HEK293 (cell line): ENCODE measurements around the gene PPP1R11.
A peak's percentile ranks its signal among the peaks of the same experiment; 100 is the strongest.
"Not testable (repeated sequence)": the region's sequence is repeated elsewhere in the genome, so short reads cannot be mapped to it uniquely, and the experiment has no call there.

Experiments used
- CTCF ChIA-PET: fragments of 350-600 bp; formaldehyde crosslinking; extraction: SDS; loops from one replicate; lab custom pipeline; 2021; ENCODE audit warnings: antibody characterized with exemption; lab: Yijun Ruan, JAX
- POLR2A ChIA-PET: fragments of 300-600 bp; formaldehyde crosslinking; extraction: SDS; loops from one replicate; lab custom pipeline; 2020; ENCODE audit warnings: antibody characterized with exemption, inconsistent platforms; lab: Yijun Ruan, JAX
- H3K27ac ChIP-seq: fragments of 200-500 bp; sonication (Bioruptor generic); 2 replicates; pipeline ENCODE4 v1.5.1; 2014; ENCODE audit warnings: low read depth, low read length, control low read depth, inconsistent platforms; ENCODE audit errors: extremely low read depth
- H3K36me3 ChIP-seq, 2 experiments: fragments of 200-500 bp in 1 of 2; sonication (Bioruptor generic) in 1 of 2; 1 replicate in 1 of 2; 2 replicates in 1 of 2; pipeline ENCODE4 v1.5.1; 2014 to 2017; ENCODE audit warnings: inconsistent platforms in 2 of 2, low read length in 2 of 2; ENCODE audit not compliant: control insufficient read depth in 2 of 2, insufficient read depth in 1 of 2
- H3K4me1 ChIP-seq: fragments of 200-500 bp; sonication (Bioruptor generic); 2 replicates; pipeline ENCODE4 v1.5.1; 2014; ENCODE audit warnings: mild to moderate bottlenecking, low read length, inconsistent platforms; ENCODE audit not compliant: control insufficient read depth, insufficient read depth
- H3K4me3 ChIP-seq: 2 replicates; pipeline ENCODE4 v1.5.1; 2011; ENCODE audit warnings: low read depth, mild to moderate bottlenecking, control low read depth, low read length, moderate library complexity
- H3K9me3 ChIP-seq: fragments of 200-500 bp; sonication (Bioruptor generic); 2 replicates; pipeline ENCODE4 v1.5.1; 2014; ENCODE audit warnings: low read depth, low read length, inconsistent platforms; ENCODE audit not compliant: control insufficient read depth, insufficient read depth
- ZBTB1 ChIP-seq: fragments of 450-650 bp; formaldehyde crosslinking; IDR thresholded peaks from 2 replicates; pipeline ENCODE4 v1.5.1; 2016; ENCODE audit warnings: missing biosample characterization, missing genetic modification characterization
- ZBTB17 ChIP-seq: fragments of 450-650 bp; formaldehyde crosslinking; IDR thresholded peaks from 2 replicates; pipeline ENCODE4 v1.5.1; 2016; ENCODE audit warnings: missing biosample characterization, missing genetic modification characterization
- ZNF114 ChIP-seq: fragments of 450-650 bp; formaldehyde crosslinking; IDR thresholded peaks from 2 replicates; pipeline ENCODE4 v1.5.0; 2017; ENCODE audit warnings: missing biosample characterization, missing genetic modification characterization
- ZNF2 ChIP-seq: fragments of 450-650 bp; formaldehyde crosslinking; IDR thresholded peaks from 2 replicates; pipeline ENCODE4 v1.5.1; 2016; ENCODE audit warnings: missing biosample characterization, missing genetic modification characterization
- ZNF221 ChIP-seq: fragments of 450-650 bp; formaldehyde crosslinking; IDR thresholded peaks from 2 replicates; pipeline ENCODE4 v1.5.1; 2017; ENCODE audit warnings: missing biosample characterization, missing genetic modification characterization, borderline replicate concordance
- ZNF366 ChIP-seq: fragments of 450-650 bp; formaldehyde crosslinking; conservative IDR thresholded peaks from 2 replicates; pipeline ENCODE4 v1.5.1; 2016; ENCODE audit warnings: missing biosample characterization, missing genetic modification characterization
- ZNF792 ChIP-seq: fragments of 450-650 bp; formaldehyde crosslinking; IDR thresholded peaks from 2 replicates; pipeline ENCODE4 v1.5.1; 2016; ENCODE audit warnings: missing biosample characterization, missing genetic modification characterization
- TF ChIP-seq, protein P1 (sequence below): fragments of 450-650 bp; formaldehyde crosslinking; IDR thresholded peaks from 2 replicates; pipeline ENCODE4 v1.5.1; 2016; ENCODE audit warnings: missing biosample characterization, missing genetic modification characterization, low read depth
- TF ChIP-seq, protein P2 (sequence below): fragments of 450-650 bp; formaldehyde crosslinking; IDR thresholded peaks from 2 replicates; pipeline ENCODE4 v1.5.1; 2016; ENCODE audit warnings: missing biosample characterization, missing genetic modification characterization
- TF ChIP-seq, protein P3 (sequence below): fragments of 450-650 bp; formaldehyde crosslinking; IDR thresholded peaks from 2 replicates; pipeline ENCODE4 v1.5.1; 2016; ENCODE audit warnings: missing biosample characterization, missing genetic modification characterization

PPP1R11 gene

DNA sequence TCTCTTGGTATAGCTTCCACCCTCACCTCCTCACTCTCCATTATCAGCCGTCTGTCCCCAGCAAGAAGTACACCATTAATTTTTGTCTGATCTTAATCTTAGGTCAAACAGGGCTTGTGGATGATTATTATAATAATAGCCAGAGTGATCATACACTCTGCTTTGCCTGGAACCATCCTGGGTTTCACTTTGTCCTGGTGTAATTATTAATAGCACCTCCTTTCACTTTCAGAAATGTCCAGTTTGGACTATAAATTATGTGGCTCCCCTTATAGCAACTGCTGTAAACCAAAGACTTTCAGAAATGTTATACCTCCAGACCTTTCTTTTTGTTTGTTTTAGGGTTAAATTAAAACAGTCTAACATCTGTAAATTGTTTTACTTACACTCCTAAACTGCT is 46.8 kb downstream of the PPP1R11 start (continued):
- TF ChIP-seq, protein P1, sequence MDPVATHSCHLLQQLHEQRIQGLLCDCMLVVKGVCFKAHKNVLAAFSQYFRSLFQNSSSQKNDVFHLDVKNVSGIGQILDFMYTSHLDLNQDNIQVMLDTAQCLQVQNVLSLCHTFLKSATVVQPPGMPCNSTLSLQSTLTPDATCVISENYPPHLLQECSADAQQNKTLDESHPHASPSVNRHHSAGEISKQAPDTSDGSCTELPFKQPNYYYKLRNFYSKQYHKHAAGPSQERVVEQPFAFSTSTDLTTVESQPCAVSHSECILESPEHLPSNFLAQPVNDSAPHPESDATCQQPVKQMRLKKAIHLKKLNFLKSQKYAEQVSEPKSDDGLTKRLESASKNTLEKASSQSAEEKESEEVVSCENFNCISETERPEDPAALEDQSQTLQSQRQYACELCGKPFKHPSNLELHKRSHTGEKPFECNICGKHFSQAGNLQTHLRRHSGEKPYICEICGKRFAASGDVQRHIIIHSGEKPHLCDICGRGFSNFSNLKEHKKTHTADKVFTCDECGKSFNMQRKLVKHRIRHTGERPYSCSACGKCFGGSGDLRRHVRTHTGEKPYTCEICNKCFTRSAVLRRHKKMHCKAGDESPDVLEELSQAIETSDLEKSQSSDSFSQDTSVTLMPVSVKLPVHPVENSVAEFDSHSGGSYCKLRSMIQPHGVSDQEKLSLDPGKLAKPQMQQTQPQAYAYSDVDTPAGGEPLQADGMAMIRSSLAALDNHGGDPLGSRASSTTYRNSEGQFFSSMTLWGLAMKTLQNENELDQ (tag by site-specific recombination): no peak
- TF ChIP-seq, all 188 proteins: peak for 0

DNA sequence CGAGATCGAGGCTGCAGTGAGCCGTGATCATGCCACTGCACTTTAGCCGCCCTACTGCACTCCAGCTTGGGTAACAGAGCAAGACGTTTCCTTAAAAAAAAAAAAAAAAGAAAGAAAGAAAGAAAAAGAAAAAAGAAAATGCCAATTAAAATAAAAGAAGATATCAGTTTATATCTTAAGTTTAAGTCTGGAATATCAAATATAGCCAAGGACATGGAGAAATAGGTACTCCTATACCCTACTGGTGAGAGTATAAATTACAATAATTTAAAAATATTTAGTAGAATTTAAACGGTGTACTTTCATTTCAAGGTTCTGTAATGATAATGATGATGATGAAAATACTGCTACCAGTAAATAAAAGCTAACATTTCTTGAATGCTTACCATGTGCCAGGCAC is 49.7 kb downstream of the PPP1R11 start:
- Histone ChIP-seq H3K36me3 (no peaks in the 10 kb centered on the region), H3K9me3 (no peaks in the 10 kb centered on the region), H3K27ac (no peak overlapping the region), H3K4me3 (no peak overlapping the region), H3K4me1 (no peaks in the 10 kb centered on the region)
- ChIA-PET CTCF (interaction anchor here (0.6 to 6.8 kb wide), 6 partner anchors 12 to 379 kb away, joined by 3 to 78 read pairs (median 4); no protein-coding TSS in a partner anchor), POLR2A (no interaction called here)
- TF ChIP-seq ZBTB17 (tag by site-specific recombination) (peak; percentile 57), ZNF221 (tag by site-specific recombination) (no peak), ZNF114 (tag by site-specific recombination) (no peak), ZNF2 (no peak), ZBTB1 (no peak), ZNF792 (tag by site-specific recombination) (no peak)

DNA sequence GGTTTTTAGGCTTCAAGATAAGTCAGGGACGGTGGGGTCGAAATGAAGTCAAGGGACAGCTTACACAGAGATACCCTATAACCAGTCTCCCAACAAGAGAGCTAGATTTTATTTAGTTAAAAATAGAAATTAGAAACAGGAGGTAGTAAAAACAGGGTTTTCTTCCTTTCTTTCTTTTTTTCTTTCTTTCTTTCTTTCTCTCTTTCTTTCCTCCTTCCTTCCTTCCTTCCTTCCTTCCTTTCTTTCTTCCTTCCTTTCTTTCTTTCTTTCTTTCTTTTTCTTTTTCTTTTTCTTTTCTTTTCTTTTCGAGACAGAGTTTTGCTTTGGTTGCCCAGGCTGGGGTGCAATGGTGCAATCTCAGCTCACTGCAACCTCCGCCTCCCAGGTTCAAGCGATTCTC is 51.7 kb downstream of the PPP1R11 start:
- H3K27ac ChIP-seq, POLR2A ChIA-PET, H3K4me1 ChIP-seq, H3K36me3 ChIP-seq, H3K9me3 ChIP-seq, H3K4me3 ChIP-seq: not testable (repeated sequence)
- CTCF ChIA-PET: interaction anchor here (0.7 to 8.0 kb wide), 5 partner anchors 13 to 1240 kb away, joined by 3 to 86 read pairs (median 3); no protein-coding TSS in a partner anchor
- TF ChIP-seq, protein P2, sequence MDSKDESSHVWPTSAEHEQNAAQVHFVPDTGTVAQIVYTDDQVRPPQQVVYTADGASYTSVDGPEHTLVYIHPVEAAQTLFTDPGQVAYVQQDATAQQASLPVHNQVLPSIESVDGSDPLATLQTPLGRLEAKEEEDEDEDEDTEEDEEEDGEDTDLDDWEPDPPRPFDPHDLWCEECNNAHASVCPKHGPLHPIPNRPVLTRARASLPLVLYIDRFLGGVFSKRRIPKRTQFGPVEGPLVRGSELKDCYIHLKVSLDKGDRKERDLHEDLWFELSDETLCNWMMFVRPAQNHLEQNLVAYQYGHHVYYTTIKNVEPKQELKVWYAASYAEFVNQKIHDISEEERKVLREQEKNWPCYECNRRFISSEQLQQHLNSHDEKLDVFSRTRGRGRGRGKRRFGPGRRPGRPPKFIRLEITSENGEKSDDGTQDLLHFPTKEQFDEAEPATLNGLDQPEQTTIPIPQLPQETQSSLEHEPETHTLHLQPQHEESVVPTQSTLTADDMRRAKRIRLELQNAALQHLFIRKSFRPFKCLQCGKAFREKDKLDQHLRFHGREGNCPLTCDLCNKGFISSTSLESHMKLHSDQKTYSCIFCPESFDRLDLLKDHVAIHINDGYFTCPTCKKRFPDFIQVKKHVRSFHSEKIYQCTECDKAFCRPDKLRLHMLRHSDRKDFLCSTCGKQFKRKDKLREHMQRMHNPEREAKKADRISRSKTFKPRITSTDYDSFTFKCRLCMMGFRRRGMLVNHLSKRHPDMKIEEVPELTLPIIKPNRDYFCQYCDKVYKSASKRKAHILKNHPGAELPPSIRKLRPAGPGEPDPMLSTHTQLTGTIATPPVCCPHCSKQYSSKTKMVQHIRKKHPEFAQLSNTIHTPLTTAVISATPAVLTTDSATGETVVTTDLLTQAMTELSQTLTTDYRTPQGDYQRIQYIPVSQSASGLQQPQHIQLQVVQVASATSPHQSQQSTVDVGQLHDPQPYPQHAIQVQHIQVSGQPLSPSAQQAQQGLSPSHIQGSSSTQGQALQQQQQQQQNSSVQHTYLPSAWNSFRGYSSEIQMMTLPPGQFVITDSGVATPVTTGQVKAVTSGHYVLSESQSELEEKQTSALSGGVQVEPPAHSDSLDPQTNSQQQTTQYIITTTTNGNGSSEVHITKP (tag by site-specific recombination): 0 out of 2 replicates have a peak, but pooled peaks have one; percentile 23
- TF ChIP-seq, protein P3, sequence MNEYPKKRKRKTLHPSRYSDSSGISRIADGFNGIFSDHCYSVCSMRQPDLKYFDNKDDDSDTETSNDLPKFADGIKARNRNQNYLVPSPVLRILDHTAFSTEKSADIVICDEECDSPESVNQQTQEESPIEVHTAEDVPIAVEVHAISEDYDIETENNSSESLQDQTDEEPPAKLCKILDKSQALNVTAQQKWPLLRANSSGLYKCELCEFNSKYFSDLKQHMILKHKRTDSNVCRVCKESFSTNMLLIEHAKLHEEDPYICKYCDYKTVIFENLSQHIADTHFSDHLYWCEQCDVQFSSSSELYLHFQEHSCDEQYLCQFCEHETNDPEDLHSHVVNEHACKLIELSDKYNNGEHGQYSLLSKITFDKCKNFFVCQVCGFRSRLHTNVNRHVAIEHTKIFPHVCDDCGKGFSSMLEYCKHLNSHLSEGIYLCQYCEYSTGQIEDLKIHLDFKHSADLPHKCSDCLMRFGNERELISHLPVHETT (tag by site-specific recombination): 0 out of 2 replicates have a peak, but pooled peaks have one; percentile 24
- peak; percentile 92 for TF ChIP-seq ZNF366 (tag by site-specific recombination)
